HUDEP-2 (cell line): ENCODE measurements around the gene WFDC13.
"Not testable (repeated sequence)": the region's sequence is repeated elsewhere in the genome, so short reads cannot be mapped to it uniquely, and the experiment has no call there.

ENCODE experiments used
- DNase-seq, 76 experiments: peaks; one replicate each; lab custom pipeline; 2025; ENCODE audit not compliant: unreplicated experiment in 76 of 76; lab: John Stamatoyannopoulos, UW

The WFDC13 gene, protein sequence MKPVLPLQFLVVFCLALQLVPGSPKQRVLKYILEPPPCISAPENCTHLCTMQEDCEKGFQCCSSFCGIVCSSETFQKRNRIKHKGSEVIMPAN

DNA sequence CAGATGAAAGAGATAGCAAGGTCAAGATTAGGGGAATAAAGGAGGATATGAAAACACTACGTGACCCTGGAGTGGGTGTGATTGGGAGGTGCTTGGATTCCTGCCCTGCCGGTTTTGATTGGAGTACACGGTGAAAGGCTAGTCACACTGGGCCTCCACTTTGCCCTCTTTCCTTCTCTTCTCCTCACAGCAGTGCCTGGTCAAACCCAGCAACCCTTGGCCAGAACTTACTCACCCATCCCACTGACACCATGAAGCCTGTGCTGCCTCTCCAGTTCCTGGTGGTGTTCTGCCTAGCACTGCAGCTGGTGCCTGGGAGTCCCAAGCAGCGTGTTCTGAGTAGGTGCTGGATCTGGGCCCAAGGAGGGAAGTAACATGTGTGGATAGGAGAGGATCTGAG is at the start of gene WFDC13:
WFDC13 (plus strand) TSS at position 166 of the 400 bp plus-strand sequence; CDS start at position 252, 86 bp downstream.
- DNase-seq, result no peak

DNA sequence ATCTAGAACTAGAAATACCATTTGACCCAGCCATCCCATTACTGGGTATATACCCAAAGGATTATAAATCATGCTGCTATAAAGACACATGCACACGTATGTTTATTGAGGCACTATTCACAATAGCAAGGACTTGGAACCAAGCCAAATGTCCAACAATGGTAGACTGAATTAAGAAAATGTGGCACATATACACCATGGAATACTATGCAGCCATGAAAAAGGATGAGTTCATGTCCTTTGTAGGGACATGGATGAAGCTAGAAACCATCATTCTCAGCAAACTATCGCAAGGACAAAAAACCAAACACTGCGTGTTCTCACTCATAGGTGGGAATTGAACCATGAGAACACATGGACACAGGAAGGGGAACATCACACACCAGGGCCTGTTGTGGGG is 44.8 kb upstream of the WFDC13 start:
- DNase-seq, result not testable (repeated sequence)

DNA sequence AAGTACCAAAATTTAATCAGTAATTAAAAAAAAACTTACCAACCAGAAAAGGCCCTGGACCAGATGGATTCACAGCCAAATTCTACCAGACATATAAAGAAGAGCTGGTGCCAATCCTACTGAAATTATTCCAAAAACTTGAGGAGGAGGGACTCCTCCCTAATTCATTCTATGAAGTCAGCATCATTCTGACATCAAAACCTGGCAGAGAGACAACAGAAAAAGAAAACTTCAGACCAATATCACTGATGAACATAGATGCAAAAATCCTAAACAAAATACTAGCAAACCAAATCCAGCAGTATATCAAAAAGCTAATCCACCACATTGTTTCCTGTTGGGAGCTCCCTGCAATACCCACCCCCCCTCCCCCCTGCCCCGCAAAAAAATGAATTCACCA is 31.7 kb upstream of the WFDC13 start, which contains the start of gene WFDC11:
WFDC11 (minus strand) TSS at position 101 of the 400 bp plus-strand sequence. CDS start 19,639 bp downstream, outside the sequence.
- DNase-seq, result no peak

DNA sequence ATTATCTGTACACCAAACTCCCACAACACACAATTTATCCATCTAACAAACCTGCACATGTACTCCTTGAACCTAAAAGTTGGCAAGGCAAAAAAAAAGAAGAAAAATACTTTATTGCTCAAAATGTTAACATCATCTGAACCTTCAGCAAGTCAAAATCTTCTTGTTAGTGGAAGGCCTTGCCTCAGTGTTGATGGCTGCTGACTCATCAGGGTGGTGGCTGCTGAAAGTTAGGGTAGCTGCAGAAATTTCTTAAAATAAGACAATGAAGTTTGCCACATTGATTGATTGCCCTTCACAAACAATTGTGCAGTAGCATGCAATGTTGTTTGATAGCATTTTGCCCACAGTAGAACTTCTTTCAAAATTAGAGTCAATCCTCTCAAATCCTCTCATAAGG is 29.1 kb upstream of the WFDC13 start:
- no peak for DNase-seq

DNA sequence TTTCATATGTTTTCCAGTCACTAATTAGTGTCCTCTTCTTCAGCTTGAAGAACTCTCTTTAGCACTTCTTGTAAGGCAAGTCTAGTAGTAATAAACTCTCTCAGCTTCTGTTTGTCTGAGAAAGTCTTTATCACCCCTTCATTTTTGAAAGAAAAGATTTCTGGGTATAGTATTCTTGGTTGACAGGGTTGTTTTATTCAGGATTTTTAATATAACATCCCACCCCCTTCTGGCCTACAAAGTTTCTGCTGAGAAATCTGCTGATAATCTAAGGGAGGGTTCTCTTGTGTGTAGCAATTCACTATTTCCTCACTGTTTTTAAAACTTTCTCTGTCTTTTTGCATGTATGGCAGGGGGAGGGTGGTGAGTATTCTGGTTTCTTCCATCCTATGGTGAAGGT is 22.2 kb upstream of the WFDC13 start:
- DNase-seq, result no peak

DNA sequence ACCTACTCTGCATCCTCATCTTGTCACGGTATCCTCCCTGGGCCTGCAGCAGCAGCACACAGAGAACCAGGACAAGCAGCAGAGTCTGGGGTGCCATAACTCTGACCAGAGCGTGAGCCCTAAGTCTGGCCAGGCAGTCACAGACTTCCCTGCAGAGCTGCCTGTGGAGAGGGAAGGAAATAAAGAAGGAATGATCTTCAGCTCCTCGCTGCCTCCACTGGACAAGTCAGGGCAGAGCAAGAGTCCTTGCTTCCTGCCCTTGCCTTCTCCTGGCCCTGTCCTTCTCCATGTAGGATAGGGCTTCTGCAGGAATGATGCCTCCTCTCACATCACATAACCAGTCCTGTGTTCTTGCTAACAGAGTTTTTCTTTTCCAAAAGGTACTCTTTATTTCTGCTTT is 15.9 kb upstream of the WFDC13 start:
- DNase-seq, result no peak

DNA sequence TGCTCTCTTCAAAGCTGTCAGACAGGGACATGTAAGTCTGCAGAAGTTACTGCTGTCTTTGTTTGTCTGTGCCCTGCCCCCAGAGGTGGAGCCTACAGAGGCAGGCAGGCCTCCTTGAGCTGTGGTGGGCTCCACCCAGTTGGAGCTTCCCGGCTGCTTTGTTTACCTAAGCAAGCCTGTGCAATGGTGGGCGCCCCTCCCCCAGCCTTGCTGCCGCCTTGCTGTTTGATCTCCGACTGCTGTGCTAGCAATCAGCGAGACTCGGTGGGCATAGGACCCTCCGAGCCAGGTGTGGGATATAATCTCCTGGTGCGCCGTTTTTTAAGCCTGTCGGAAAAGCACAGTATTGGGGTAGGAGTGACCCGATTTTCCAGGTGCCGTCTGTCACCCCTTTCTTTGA is 8.5 kb upstream of the WFDC13 start:
- DNase-seq, result not testable (repeated sequence)

DNA sequence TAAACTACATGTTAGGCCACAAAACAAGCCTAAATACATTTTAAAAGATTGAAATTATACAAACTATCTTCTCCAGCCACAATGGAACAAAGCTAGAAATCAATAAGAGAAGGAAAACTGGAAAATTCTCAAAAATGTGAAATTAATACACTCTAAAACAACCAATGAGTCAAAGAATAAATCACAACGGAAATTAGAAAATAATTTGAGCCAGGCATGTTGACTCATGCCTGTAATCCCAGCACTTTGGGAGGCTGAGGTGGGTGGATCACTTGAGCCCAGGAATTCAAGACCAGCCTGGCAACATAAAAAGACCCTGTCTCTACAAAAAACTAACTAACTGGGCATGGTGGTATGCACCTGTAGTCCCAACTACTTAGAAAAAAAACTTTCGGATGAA is 6.3 kb upstream of the WFDC13 start:
- DNase-seq, result no peak

DNA sequence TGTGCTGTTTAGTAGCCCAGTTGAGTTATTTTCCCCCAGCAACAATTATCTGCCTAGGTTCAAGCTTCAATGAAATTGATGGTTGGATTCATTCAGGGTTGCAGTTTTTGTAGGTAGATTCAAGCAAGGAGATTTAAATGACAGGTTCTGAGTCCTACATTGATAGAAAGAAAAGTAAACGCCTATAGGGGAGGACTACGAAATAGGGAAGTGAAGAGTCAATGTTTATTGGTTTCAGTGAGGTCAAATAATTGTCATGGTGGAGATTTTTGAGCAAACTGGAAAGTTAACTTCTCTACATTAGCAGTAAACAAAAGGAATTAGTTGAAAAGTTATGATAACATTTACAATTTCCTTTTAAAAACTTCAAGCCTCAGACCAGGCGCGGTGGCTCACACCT is 734 bp upstream of the WFDC13 start:
- no peak for DNase-seq

DNA sequence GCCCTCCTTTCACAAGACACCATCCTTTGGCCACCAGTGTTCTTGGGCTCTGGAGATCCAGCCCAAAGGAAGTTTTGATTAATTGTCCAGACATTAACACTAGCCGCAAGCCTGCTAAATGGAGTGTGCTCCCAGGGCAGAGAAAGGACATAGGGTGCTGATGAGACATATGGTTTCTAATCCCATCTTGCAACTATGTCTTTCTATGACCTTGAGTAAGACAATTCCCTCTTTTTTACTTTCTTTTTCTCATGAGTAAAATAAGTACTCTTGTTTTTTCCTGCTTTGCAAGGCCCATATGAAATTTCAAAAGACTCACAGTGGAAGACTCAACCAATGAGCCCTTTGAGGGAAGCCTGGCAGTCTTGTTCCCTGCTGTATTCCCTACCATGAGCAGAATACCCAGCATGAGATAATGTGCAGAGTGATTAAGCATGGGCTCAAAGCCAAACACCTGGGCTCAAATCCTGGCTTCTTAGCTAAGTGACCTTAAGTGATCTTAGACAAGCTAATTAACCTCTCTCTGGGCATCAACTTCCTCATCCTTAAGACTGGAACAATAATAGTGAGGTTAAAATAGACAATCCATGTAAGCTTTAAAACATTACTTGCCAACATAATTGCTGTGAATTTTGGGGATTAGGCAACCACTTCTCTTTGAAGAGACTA is 3.3 kb downstream of the WFDC13 start, which contains the start of gene WFDC10B:
WFDC10B (minus strand) TSS at position 51 of the 669 bp plus-strand sequence. CDS start 19,027 bp downstream, outside the sequence.
- DNase-seq, result no peak

DNA sequence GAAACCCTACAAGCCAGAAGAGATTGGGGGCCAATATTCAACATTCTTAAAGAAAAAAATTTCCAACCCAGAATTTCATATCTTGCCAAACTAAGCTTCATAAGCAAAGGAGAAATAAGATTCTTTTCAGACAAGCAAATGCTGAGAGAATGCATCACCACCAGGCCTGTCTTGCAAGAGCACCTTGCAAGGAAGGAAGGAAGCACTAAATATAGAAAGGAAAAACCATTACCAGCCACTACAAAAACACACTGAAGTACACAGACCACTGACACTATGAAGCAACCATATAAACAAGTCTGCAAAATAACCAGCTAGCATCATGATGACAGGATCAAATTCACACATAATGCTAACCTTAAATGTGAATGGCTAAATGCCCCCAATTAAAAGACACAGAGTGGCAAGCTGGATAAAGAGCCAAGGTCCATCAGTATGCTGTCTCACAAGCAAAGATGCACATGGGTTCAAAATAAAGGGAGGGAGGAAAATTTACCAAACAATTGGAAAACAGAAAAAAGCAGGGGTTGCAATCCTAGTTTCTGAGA is 14.4 kb downstream of the WFDC13 start:
- DNase-seq, result not testable (repeated sequence)

DNA sequence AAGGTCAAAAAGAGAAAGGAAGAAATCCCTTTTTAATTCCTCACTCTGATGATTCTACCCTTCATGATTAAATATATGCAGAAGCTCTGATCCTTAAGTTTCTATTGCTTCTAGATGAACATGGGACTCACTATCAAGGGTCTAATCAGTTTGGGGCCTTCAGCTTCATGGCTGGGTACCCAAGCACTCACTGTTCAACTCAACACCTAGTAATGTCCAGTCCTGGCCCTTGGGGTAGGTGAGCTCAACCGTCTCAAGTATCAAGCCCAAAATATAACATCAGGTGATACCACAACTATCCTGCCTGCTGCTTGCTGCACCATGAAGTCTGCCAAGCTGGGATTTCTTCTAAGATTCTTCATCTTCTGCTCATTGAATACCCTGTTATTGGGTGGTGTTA is 20.2 kb downstream of the WFDC13 start, which contains the start of gene SPINT4:
SPINT4 (plus strand) TSS at position 301 of the 400 bp plus-strand sequence; CDS start at position 322, 21 bp downstream.
- no peak for DNase-seq

DNA sequence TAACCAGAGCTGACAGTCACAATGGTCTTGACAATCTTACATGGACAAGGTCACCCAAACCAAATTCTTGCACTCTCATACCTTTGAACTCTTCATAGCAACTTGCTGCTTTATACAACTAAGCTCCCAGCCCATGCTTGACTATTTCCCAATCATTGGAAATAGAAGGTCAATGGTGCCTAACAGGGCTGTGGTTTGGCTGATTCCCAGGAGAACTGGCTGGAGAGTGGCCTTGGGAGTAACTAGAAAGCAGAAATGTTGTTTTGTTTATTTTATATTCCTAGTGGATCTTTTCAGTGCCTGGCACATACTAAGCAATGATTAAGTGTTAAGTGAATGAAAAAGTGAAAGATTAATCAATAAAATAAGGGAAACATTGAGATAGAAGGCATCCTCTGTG is 23.3 kb downstream of the WFDC13 start:
- no peak for DNase-seq

DNA sequence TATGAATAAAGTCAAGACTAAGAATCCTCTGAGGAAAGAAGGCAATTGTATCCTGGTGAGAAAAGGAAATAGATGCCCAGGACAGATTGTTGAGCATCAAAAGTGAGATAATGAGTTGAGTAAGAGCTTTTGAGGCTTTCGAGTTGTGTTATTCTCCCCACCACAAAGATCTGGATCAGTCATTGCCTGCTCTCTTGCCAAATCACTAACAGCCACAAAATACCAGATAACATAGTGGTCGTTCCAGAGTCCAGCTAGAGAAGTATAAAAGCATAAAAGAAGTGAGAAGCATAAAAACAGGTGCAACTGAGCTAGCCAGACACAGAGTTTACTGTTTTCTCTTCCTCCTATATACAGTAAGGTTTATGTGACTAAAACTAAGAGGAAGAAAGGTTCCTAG is 25.2 kb downstream of the WFDC13 start:
- no peak for DNase-seq

DNA sequence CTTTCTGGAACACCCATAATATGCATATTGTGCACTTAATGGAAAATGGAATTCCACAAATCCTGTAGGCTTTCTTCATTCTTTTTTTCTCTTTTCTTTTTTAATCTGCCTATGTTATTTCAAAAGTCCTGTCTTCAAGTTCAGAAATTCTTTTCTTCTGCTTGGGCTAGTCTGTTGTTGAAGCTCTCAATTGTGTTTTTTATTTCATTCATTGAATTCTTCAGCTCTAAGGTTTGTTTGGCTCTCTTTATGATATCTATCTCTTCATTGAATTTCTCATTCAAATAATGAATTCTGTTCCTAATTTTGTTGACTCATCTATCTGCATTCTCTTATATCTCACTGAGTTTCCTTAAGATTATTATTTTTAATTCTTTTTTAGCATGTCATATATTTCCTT is 30.4 kb downstream of the WFDC13 start:
- DNase-seq, result no peak

DNA sequence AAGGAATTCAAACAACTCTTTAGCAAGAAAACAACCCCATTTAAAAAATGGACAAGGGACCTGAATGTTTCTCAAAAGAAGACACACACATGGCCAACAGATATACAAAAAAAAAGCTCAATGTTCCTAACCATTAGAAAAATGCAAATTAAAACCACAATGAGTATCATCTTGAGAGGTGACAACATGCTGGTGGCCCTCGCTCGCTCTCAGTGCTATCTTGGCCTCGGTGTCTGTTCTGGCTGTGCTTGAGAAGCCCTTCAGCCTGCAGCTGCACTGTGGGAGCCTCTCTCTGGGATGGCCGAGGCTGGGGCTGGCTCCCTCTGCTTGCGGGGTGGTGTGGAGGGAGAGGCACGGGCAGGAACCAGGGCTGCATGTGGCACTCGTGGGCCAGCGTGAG is 33.7 kb downstream of the WFDC13 start:
- DNase-seq, result no peak

DNA sequence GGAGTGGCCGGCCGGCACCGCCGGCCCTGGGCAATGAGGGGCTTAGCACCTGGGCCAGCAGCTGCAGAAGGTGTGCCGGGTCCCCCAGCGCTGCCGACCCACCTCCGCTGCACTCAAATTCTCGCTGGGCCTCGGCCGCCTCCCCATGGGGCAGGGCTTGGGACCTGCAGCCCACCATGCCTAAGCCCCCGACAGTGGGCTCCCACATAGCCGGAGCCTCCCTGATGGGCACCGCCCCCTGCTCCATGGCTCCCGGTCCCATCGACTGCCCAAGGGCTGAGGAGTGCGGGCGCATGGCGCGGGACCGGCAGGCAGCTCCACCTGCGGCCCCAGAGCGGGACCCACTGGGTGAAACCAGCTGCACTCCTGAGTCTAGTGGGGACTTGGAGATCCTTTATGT is 34.1 kb downstream of the WFDC13 start:
- DNase-seq, result no peak

DNA sequence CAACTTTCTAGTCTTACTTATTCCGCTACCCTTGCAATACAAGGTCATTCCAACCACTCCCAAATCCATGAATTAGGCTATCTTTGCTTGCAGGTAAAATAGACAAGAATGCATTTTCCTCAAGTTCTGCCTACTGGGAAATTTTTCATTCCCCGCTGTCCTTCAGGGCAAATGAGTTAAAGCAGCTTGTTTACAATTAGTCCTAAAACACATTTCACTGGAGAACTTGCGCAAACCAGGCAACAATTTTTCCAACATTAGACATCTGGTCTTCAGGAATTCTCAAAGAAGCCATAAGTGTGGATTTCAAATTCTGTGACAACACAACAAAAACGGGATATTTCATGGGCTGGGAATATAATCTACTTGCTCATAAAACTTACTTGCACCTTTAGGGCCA is 40.8 kb downstream of the WFDC13 start:
- no peak for DNase-seq

DNA sequence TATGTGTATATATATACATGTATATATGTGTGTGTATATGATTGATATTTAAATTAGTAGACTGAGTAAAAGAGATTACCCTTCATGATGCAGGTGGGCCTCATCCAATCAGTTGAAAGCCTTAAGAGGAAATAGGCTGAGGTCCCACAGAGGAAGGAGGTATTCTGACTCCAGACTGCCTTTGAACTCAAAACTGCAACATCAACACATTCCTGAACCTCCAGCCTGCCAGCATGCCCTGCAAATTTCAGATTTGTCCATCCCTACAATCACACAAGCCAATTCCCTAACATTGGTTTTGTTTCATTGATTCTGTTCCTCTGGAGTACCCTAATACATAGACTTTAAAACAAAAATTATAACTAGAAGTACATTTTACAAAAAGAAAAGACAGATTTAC is 43.2 kb downstream of the WFDC13 start:
- no peak for DNase-seq

DNA sequence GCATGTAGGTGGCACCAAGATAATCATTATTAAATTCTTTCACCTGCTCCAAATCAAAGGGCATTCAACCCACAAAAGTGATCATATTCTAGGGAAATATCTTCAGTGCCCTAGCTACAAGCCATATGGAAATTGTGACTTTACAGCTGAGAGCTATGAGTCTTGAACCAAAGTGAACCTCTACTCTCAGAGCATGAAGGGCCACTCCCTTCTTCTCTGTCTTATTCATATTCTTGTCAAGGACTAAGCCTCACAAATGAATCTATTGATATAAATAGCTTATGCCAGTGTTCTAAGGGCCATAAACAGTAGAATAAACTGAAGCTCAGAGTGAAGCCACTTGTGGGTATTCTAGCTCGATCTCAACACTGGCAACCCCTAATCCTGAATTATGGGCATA is 49.9 kb downstream of the WFDC13 start:
- DNase-seq, result no peak

DNA sequence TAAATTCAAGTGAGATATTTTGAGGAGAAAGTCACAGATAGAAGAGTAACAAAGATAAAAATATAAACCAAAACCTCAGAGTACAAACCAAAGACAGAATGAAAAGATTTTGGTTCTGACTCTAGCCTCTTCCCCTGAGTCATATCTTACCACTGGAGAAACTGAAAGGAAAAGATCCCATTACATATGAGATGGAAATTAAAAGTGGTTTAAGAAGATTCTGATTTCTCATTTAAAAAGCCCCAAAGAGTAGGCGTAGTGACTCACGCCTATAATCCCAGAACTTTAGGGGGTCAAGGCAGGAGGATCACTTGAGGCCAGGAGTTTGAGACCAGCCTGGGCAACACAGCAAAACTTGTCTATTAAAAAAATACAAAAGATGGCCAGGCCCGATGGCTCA is 50.9 kb downstream of the WFDC13 start:
- DNase-seq, result no peak

DNA sequence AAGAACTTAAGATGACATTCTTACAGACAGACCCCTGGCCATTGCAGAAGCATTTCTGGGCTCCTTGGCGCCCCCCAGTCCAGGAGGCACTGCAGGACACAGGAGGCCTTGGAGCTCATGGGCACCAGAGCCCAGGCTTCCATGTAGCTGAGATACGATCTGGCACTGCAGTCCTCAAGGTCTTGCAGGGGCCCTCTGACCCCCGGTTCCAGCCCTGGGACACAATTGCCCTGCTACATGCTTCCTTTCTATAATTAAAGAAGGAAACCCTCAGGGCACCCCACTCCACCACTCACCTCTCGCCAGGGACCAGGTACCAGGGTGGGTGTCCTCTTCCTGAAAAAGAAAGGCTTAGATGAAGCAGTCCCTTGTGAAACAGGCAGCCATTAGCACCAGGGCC is 56.3 kb downstream of the WFDC13 start:
- no peak for DNase-seq
